ENCODE results near the gene ZNF546. TPM values are rescaled to one million over a fixed set of nuclear protein-coding genes. Genes with fewer than 3 reads are reported as not detected.

Gene ZNF546
- total RNA-seq, 1 donor from 2014 or later = 6.7 TPM

DNA sequence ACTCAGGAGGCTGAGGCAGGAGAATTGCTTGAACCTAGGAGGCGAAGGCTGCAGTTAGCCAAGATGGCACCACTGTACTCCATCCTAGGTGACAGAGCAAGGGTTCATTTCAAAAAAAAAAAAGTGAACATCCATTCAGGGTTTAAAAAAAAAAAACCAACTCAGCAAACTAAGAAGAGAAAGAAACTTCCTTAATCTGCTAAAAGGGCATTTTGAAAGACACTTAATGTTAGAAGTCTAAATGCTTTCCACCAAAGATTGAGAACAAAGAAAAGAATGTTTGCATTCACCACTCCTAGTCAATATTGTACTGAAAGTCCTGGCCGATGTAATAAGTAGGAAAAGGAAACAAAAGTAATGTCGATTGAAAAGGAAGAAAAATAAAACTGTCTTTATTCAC, 33.0 kb upstream of the ZNF546 start:
- DNase-seq = no peak
- no peak for ATAC-seq
- intact Hi-C loops (cut with DNase I) = no loop called here

DNA sequence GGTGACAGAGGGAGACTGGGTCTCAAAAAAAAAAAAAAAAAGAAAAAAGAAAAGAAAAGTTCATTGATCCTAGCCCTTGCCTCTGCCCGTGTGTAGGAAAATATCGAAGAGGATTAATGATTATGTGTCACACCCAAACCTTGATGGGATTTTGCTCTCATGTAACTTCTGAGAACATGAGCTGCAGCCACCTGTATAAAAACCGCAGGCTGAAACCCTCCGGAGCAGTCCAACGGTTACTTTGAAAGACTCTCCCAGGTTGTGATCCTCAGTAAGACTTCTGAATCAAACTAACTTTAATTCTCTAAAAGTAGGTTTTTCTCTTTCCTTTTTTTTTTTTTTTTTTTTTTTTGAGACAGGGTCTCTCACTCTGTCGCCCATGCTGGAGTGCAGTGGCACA, 30.2 kb upstream of the ZNF546 start:
- TF ChIP-seq, protein P1, sequence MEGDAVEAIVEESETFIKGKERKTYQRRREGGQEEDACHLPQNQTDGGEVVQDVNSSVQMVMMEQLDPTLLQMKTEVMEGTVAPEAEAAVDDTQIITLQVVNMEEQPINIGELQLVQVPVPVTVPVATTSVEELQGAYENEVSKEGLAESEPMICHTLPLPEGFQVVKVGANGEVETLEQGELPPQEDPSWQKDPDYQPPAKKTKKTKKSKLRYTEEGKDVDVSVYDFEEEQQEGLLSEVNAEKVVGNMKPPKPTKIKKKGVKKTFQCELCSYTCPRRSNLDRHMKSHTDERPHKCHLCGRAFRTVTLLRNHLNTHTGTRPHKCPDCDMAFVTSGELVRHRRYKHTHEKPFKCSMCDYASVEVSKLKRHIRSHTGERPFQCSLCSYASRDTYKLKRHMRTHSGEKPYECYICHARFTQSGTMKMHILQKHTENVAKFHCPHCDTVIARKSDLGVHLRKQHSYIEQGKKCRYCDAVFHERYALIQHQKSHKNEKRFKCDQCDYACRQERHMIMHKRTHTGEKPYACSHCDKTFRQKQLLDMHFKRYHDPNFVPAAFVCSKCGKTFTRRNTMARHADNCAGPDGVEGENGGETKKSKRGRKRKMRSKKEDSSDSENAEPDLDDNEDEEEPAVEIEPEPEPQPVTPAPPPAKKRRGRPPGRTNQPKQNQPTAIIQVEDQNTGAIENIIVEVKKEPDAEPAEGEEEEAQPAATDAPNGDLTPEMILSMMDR (IDR thresholded peaks at IDR 0.05) = no peak
- H3K9me3 ChIP-seq = no peaks in the 10 kb centered on the region
- intact Hi-C loops (cut with DNase I) = no loop called here
- no peak overlapping the region for H3K27ac ChIP-seq
- no peaks in the 10 kb centered on the region for H3K36me3 ChIP-seq
- H3K27me3 ChIP-seq = no peaks in the 10 kb centered on the region
- DNase-seq (no peak), ATAC-seq (no peak)
- no peak overlapping the region for H3K4me3 ChIP-seq
- peaks cover 11% of the 10 kb centered on the region for H3K4me1 ChIP-seq

More for the DNA sequence above, 33.0 kb upstream of the ZNF546 start:
- TF ChIP-seq, protein P1 (IDR thresholded peaks at IDR 0.05) = no peak
- H3K36me3 ChIP-seq = no peaks in the 10 kb centered on the region
- no peaks in the 10 kb centered on the region for H3K27me3 ChIP-seq
- H3K4me3 ChIP-seq = no peak overlapping the region
- no peaks in the 10 kb centered on the region for H3K9me3 ChIP-seq
- no peaks in the 10 kb centered on the region for H3K4me1 ChIP-seq
- H3K27ac ChIP-seq = no peak overlapping the region

DNA sequence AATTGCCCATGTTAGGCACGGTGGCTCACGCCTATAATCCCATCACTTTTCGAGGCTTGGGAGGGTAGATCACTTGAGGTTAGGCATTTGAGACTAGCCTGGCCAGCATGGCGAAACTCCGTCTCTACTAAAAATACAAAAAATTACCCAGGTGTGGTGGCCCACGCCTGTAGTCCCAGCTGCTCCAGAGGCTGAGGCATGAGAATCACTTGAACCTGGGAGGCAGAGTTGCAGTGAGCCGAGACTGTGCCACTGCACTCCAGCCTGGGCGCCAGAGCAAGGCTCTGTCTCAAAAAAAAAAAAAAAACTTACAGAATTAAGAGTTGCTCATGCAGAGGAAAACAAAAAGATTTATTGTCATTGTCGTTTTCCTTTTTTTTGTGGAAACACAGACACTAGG, 29.3 kb upstream of the ZNF546 start:
- Histone ChIP-seq H3K27me3 (no peaks in the 10 kb centered on the region), H3K4me3 (no peak overlapping the region), H3K36me3 (peaks cover 6% of the 10 kb centered on the region), H3K27ac (no peak overlapping the region), H3K9me3 (no peaks in the 10 kb centered on the region), H3K4me1 (peaks cover 18% of the 10 kb centered on the region)
- intact Hi-C loops (cut with DNase I) = no loop called here
- TF ChIP-seq, protein P1 (IDR thresholded peaks at IDR 0.05) = no peak
- ATAC-seq = no peak
- DNase-seq = no peak

DNA sequence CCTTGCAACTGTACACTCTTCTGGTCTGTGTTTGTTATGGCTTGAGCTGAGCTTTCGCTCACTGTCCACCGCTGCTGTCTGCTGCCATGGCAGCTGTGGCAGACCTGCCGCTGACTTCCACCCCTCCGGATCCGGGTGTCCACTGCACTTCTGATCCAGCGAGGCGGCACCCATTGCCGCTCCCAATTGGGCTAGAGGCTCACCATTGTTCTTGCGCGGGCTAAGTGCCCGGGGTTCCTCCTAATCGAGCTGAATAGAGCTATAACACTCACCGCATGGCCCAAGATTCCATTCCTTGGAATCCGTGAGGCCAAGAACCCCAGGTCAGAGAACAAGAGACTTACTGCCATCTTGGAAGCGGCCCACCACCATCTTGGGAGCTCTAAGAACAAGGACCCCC, 28.1 kb upstream of the ZNF546 start:
- H3K36me3 ChIP-seq = peaks cover 18% of the 10 kb centered on the region
- no peak for ATAC-seq
- H3K4me1 ChIP-seq = peaks cover 18% of the 10 kb centered on the region
- TF ChIP-seq, protein P1 (IDR thresholded peaks at IDR 0.05) = no peak
- DNase-seq = no peak
- H3K27me3 ChIP-seq = no peaks in the 10 kb centered on the region
- no peak overlapping the region for H3K27ac ChIP-seq
- intact Hi-C loops (cut with DNase I) = no loop called here
- no peak overlapping the region for H3K4me3 ChIP-seq
- no peaks in the 10 kb centered on the region for H3K9me3 ChIP-seq

DNA sequence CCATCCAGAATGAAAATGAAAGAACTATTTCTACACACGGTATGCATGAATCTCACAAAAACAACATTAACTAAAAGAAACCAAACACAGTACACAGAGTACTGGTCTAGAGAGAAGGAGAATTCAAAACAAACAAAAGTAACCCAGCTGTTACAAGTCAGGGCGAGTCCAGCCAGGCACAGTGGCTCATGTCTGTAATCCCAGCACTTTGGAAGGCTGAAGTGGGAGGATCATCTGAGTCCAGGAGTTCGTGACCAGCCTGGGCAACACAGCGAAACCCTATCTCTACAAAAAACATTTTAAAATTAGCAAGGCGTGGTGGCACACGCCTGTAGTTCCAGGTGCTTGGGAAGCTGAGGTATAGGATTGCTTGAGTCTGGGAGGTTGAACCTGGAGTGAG, 27.6 kb upstream of the ZNF546 start:
- Histone ChIP-seq H3K9me3 (no peaks in the 10 kb centered on the region), H3K27ac (peak overlapping the region; percentile 93), H3K4me1 (peaks cover 18% of the 10 kb centered on the region), H3K36me3 (peaks cover 23% of the 10 kb centered on the region), H3K4me3 (no peak overlapping the region), H3K27me3 (no peaks in the 10 kb centered on the region)
- DNase-seq = no peak
- ATAC-seq = no peak
- intact Hi-C loops (cut with DNase I) = no loop called here
- TF ChIP-seq, protein P1 (IDR thresholded peaks at IDR 0.05) = no peak

All from upper lobe of right lung (tissue), 1 donor.